Measurements from ENCODE around the gene KCTD11.

GRCh38 chr17:7346761-7347614, 5.0 kb upstream of the KCTD11 start:
- TF ChIP-seq REST (IDR thresholded peaks at IDR 0.05; ENCODE audit: insufficient read depth in 1 of 2, low read depth in 2 of 2, low read length in 1 of 2) = no peak
- no peak for TF ChIP-seq CTCF (IDR thresholded peaks at IDR 0.05)
- no peak for TF ChIP-seq TCF7L2 (IDR thresholded peaks at IDR 0.05; ENCODE audit: low read depth, low read length)
